Right lobe of liver (tissue), 4 donors: ENCODE measurements around the gene WWC1.

ENCODE experiments used
- POLR2A ChIP-seq: fragments of 450-650 bp; IDR thresholded peaks from one replicate; pipeline ENCODE4 v1.6.1; 2017; ENCODE audit warnings: antibody characterized with exemption, mild to moderate bottlenecking
- TF ChIP-seq, protein P1 (sequence below), 4 donors: fragments of 200-600 bp in 3 of 4; fragments of 450-650 bp in 1 of 4; IDR thresholded peaks; one replicate each; pipeline versions ENCODE4 v1.5.1 to v1.8.0; 2016 to 2022; ENCODE audit warnings: antibody characterized with exemption in 4 of 4, mild to moderate bottlenecking in 2 of 4
- donor health status: DM: no; HTN: no; CAD: no.
- donor health status: DM: no; HTN: no; CAD: no.
- donor health status: DM: no; HTN: yes; CAD: no.

DNA sequence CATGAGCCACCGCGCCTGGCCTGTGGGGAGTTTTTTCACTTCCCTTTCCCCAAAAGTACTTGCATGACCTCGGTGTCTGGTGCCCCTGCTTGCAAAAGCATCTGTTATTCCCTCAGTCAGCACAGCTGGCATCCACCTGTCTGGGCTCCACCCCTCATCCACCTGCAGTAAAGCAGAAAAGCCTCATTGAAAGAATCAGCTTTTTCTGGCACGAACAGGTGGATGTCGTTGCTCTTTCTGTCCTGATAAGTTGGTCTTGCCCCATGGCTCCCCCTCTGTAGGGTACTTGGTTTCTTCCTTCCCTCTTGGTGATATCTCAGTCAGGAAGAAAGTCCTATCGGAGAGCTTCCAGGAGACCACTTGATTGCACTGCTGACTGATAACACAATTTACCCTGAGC is 37.4 kb downstream of the WWC1 start:
- TF ChIP-seq, protein P1, sequence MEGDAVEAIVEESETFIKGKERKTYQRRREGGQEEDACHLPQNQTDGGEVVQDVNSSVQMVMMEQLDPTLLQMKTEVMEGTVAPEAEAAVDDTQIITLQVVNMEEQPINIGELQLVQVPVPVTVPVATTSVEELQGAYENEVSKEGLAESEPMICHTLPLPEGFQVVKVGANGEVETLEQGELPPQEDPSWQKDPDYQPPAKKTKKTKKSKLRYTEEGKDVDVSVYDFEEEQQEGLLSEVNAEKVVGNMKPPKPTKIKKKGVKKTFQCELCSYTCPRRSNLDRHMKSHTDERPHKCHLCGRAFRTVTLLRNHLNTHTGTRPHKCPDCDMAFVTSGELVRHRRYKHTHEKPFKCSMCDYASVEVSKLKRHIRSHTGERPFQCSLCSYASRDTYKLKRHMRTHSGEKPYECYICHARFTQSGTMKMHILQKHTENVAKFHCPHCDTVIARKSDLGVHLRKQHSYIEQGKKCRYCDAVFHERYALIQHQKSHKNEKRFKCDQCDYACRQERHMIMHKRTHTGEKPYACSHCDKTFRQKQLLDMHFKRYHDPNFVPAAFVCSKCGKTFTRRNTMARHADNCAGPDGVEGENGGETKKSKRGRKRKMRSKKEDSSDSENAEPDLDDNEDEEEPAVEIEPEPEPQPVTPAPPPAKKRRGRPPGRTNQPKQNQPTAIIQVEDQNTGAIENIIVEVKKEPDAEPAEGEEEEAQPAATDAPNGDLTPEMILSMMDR (IDR thresholded peaks at IDR 0.05): no peak
- TF ChIP-seq POLR2A: no peak
